Liver (tissue), 9 donors: Measurements from ENCODE around the gene LPGAT1. TPM values are rescaled to one million over a fixed set of nuclear protein-coding genes. Genes with fewer than 3 reads are reported as not detected.
A peak's percentile ranks its signal among the peaks of the same experiment; 100 is the strongest.

Source experiments
- DNase-seq: peaks from one replicate; pipeline ENCODE4 v3.0.0-alpha.2; 2017; ENCODE audit warnings: low spot score
- H3K27ac ChIP-seq, 2 donors: one replicate each; pipeline ENCODE4 v1.7.0; 2013; ENCODE audit warnings: inconsistent platforms in 2 of 2, low read length in 2 of 2, control low read depth in 1 of 2, low read depth in 1 of 2, mild to moderate bottlenecking in 1 of 2
- H3K27me3 ChIP-seq, 4 donors: one replicate each; pipeline versions ENCODE4 v1.6.1 to v1.7.0; 2013; ENCODE audit warnings: low read length in 3 of 4, inconsistent platforms in 1 of 4, mild to moderate bottlenecking in 1 of 4, moderate library complexity in 1 of 4; ENCODE audit not compliant: control insufficient read depth in 4 of 4, insufficient read depth in 4 of 4
- H3K36me3 ChIP-seq, 4 donors: one replicate each; pipeline versions ENCODE4 v1.6.1 to v1.7.0; 2013; ENCODE audit warnings: low read length in 3 of 4, mild to moderate bottlenecking in 3 of 4, low read depth in 1 of 4, moderate library complexity in 1 of 4; ENCODE audit not compliant: control insufficient read depth in 4 of 4, insufficient read depth in 3 of 4
- H3K4me1 ChIP-seq, 4 donors: one replicate each; pipeline versions ENCODE4 v1.6.1 to v1.7.0; 2013; ENCODE audit warnings: low read length in 3 of 4, mild to moderate bottlenecking in 3 of 4, moderate library complexity in 1 of 4; ENCODE audit not compliant: control insufficient read depth in 4 of 4, insufficient read depth in 4 of 4
- H3K4me3 ChIP-seq, 3 donors: one replicate each; pipeline versions ENCODE4 v1.6.1 to v1.7.0; 2013; ENCODE audit warnings: low read length in 3 of 3, control low read depth in 1 of 3, low read depth in 1 of 3, mild to moderate bottlenecking in 1 of 3
- H3K9ac ChIP-seq, 2 donors: one replicate each; pipeline ENCODE4 v1.7.0; 2013; ENCODE audit warnings: low read length in 2 of 2, mild to moderate bottlenecking in 2 of 2, moderate library complexity in 2 of 2, control low read depth in 1 of 2, low read depth in 1 of 2
- H3K9me3 ChIP-seq, 4 donors: one replicate each; pipeline versions ENCODE4 v1.6.1 to v1.7.0; 2013; ENCODE audit warnings: low read length in 3 of 4; ENCODE audit not compliant: control insufficient read depth in 4 of 4
- FOXA2 ChIP-seq: IDR thresholded peaks from 2 replicates; pipeline ENCODE4 v1.6.1; 2016; ENCODE audit warnings: antibody characterized with exemption
- HNF4A ChIP-seq, 2 donors: conservative IDR thresholded peaks; 2 replicates each; pipeline ENCODE4 v1.6.1; 2016; ENCODE audit warnings: antibody characterized with exemption in 2 of 2, mild to moderate bottlenecking in 2 of 2
- HNF4G ChIP-seq: IDR thresholded peaks from 2 replicates; pipeline ENCODE4 v1.6.1; 2016; ENCODE audit warnings: antibody characterized with exemption
- NR2F2 ChIP-seq: IDR thresholded peaks from 2 replicates; pipeline ENCODE4 v1.6.1; 2016; ENCODE audit warnings: antibody characterized with exemption
- RAD21 ChIP-seq, 2 donors: IDR thresholded peaks; 2 replicates each; pipeline ENCODE4 v1.6.1; 2016; ENCODE audit warnings: antibody characterized with exemption in 2 of 2, mild to moderate bottlenecking in 2 of 2
- RXRA ChIP-seq, 2 donors: IDR thresholded peaks; 2 replicates each; pipeline ENCODE4 v1.6.1; 2017 to 2018; ENCODE audit warnings: antibody characterized with exemption in 2 of 2, mild to moderate bottlenecking in 1 of 2
- SP1 ChIP-seq: IDR thresholded peaks from 2 replicates; pipeline ENCODE4 v1.6.1; 2018; ENCODE audit warnings: antibody characterized with exemption, mild to moderate bottlenecking
- TAF1 ChIP-seq: conservative IDR thresholded peaks from 2 replicates; pipeline ENCODE4 v1.6.1; 2016; ENCODE audit warnings: antibody characterized with exemption, mild to moderate bottlenecking
- YY1 ChIP-seq: IDR thresholded peaks from 2 replicates; pipeline ENCODE4 v1.6.1; 2016; ENCODE audit warnings: antibody characterized with exemption, mild to moderate bottlenecking
- WGBS: extraction: QIAGEN DNeasy Blood & Tissue Kit; methylation state at CpG from one replicate; pipeline ENCODE4 v1.1.7; 2013; 5-methylcytosine and 5-hydroxymethylcytosine counted together
- polyA plus RNA-seq, 2 donors: library from polyadenylated mRNA; stranded (reverse) in 1 of 2; unstranded in 1 of 2; fragments of 200-250 nt in 1 of 2; fragments of >200 nt in 1 of 2; fragmentation: Nextera tagmentation in 1 of 2; extraction: Ambion mirVana in 1 of 2; gene quantifications; one replicate each; pipeline versions ENCODE4 v1.2.1 to v1.2.3, GENCODE V29; 2013 to 2015
- total RNA-seq, 2 donors: library from RNA; depleted of rRNA; stranded (reverse); fragments of >200 nt; gene quantifications; one replicate each; pipeline ENCODE4 v1.2.3, GENCODE V29; 2014
- TF ChIP-seq, protein P1 (sequence below): IDR thresholded peaks from 2 replicates; pipeline ENCODE4 v1.6.1; 2016; ENCODE audit warnings: antibody characterized with exemption
- TF ChIP-seq, protein P2 (sequence below): fragments of 150-350 bp; IDR thresholded peaks from 2 replicates; pipeline ENCODE4 v1.5.1; 2017; ENCODE audit warnings: improper control_type of control experiment, low read depth, low read length; ENCODE audit not compliant: missing input control
- TF ChIP-seq, protein P3 (sequence below): IDR thresholded peaks from 2 replicates; pipeline ENCODE4 v1.6.1; 2016; ENCODE audit warnings: antibody characterized with exemption, mild to moderate bottlenecking
- TF ChIP-seq, protein P4 (sequence below): IDR thresholded peaks from 2 replicates; pipeline ENCODE4 v1.6.1; 2016; ENCODE audit warnings: antibody characterized with exemption
- TF ChIP-seq, protein P5 (sequence below): IDR thresholded peaks from 2 replicates; pipeline ENCODE4 v1.6.1; 2016; ENCODE audit warnings: antibody characterized with exemption
- donor health status: healthy.
- donor health status: healthy.
- donor health status: healthy.
- donor health status: healthy.
- donor health status: healthy.

LPGAT1 gene
- total and polyA plus RNA-seq, 4 donors, result 11.6 to 53.8 (median 32.2) TPM

DNA sequence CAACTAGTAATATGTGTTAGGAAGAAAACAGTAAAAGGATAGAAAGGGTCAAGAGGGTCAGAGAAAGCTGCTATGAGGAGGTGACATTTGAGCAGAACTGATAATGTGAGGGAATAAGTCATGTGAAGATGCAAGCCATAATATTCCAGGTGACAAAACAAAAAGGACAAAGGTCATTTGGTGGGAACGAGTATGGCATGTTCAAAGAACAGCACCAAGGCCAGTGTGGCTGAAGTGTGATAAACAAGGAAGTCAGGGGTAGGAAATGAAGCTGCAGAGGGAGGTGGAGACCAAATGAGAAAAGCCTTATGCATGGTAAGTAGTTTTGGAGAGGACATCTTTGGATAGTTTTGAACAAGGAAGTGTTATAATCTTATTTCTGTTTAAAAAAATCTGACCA lies 46.7 kb downstream of the LPGAT1 start:
- H3K36me3 ChIP-seq, result peaks cover 0 to 28% (median 9%) of the 10 kb centered on the region in 4 donors
- H3K27me3 ChIP-seq, result no peaks in the 10 kb centered on the region
- H3K9ac ChIP-seq, result no peak overlapping the region
- H3K4me1 ChIP-seq, result peaks cover 0 to 19% (median 2%) of the 10 kb centered on the region in 4 donors
- TF ChIP-seq SP1 (peak; percentile 42), FOXA2 (no peak), RAD21 (IDR thresholded peaks at IDR 0.05) (peak; percentile 15 to 17), HNF4A (conservative IDR thresholded peaks at IDR 0.05) (peak; percentile 70), RXRA (IDR thresholded peaks at IDR 0.05) (peak in 1 of 2 donors; percentile 38), HNF4G (peak; percentile 35), YY1 (no peak), TAF1 (no peak), NR2F2 (peak; percentile 12)
- TF ChIP-seq, protein P1, sequence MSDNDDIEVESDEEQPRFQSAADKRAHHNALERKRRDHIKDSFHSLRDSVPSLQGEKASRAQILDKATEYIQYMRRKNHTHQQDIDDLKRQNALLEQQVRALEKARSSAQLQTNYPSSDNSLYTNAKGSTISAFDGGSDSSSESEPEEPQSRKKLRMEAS, result peak; percentile 26
- TF ChIP-seq, protein P2, sequence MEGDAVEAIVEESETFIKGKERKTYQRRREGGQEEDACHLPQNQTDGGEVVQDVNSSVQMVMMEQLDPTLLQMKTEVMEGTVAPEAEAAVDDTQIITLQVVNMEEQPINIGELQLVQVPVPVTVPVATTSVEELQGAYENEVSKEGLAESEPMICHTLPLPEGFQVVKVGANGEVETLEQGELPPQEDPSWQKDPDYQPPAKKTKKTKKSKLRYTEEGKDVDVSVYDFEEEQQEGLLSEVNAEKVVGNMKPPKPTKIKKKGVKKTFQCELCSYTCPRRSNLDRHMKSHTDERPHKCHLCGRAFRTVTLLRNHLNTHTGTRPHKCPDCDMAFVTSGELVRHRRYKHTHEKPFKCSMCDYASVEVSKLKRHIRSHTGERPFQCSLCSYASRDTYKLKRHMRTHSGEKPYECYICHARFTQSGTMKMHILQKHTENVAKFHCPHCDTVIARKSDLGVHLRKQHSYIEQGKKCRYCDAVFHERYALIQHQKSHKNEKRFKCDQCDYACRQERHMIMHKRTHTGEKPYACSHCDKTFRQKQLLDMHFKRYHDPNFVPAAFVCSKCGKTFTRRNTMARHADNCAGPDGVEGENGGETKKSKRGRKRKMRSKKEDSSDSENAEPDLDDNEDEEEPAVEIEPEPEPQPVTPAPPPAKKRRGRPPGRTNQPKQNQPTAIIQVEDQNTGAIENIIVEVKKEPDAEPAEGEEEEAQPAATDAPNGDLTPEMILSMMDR, result no peak
- TF ChIP-seq, protein P3, sequence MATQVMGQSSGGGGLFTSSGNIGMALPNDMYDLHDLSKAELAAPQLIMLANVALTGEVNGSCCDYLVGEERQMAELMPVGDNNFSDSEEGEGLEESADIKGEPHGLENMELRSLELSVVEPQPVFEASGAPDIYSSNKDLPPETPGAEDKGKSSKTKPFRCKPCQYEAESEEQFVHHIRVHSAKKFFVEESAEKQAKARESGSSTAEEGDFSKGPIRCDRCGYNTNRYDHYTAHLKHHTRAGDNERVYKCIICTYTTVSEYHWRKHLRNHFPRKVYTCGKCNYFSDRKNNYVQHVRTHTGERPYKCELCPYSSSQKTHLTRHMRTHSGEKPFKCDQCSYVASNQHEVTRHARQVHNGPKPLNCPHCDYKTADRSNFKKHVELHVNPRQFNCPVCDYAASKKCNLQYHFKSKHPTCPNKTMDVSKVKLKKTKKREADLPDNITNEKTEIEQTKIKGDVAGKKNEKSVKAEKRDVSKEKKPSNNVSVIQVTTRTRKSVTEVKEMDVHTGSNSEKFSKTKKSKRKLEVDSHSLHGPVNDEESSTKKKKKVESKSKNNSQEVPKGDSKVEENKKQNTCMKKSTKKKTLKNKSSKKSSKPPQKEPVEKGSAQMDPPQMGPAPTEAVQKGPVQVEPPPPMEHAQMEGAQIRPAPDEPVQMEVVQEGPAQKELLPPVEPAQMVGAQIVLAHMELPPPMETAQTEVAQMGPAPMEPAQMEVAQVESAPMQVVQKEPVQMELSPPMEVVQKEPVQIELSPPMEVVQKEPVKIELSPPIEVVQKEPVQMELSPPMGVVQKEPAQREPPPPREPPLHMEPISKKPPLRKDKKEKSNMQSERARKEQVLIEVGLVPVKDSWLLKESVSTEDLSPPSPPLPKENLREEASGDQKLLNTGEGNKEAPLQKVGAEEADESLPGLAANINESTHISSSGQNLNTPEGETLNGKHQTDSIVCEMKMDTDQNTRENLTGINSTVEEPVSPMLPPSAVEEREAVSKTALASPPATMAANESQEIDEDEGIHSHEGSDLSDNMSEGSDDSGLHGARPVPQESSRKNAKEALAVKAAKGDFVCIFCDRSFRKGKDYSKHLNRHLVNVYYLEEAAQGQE, result no peak
- TF ChIP-seq, protein P4, sequence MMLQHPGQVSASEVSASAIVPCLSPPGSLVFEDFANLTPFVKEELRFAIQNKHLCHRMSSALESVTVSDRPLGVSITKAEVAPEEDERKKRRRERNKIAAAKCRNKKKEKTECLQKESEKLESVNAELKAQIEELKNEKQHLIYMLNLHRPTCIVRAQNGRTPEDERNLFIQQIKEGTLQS, result no peak
- TF ChIP-seq, protein P5, sequence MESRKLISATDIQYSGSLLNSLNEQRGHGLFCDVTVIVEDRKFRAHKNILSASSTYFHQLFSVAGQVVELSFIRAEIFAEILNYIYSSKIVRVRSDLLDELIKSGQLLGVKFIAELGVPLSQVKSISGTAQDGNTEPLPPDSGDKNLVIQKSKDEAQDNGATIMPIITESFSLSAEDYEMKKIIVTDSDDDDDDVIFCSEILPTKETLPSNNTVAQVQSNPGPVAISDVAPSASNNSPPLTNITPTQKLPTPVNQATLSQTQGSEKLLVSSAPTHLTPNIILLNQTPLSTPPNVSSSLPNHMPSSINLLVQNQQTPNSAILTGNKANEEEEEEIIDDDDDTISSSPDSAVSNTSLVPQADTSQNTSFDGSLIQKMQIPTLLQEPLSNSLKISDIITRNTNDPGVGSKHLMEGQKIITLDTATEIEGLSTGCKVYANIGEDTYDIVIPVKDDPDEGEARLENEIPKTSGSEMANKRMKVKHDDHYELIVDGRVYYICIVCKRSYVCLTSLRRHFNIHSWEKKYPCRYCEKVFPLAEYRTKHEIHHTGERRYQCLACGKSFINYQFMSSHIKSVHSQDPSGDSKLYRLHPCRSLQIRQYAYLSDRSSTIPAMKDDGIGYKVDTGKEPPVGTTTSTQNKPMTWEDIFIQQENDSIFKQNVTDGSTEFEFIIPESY, result no peak
- 7% methylated on average over 1 of the region's 1 CpG for WGBS
- no peaks in the 10 kb centered on the region for H3K9me3 ChIP-seq
- no peak for DNase-seq
- H3K4me3 ChIP-seq, result no peak overlapping the region
- peak overlapping the region in 1 of 2 donors; percentile 15 for H3K27ac ChIP-seq

DNA sequence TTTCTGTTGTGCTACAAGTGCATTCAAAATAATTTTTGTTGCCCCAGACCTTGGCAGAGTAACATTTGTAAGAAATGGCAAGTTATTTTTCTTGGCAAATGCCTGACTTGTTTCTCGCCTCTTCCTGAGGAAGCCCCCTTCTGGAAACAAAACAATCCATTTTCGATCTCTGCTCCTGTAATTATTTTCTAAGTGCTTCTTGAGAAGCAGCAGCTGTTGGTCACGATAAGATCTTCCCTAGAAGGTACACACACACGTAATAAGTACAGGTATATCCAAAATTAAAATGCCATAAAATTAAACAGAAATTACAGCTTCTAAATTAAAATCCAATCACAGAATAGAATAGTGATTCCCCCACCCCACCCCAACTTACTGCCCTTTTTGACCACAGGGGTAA lies 47.3 kb downstream of the LPGAT1 start:
- TF ChIP-seq HNF4G (no peak), NR2F2 (no peak)
- H3K4me1 ChIP-seq, result peaks cover 0 to 19% (median 2%) of the 10 kb centered on the region in 4 donors
- no peak overlapping the region for H3K9ac ChIP-seq
- no peaks in the 10 kb centered on the region for H3K9me3 ChIP-seq
- no peak overlapping the region for H3K4me3 ChIP-seq
- H3K27me3 ChIP-seq, result no peaks in the 10 kb centered on the region
- no peak for DNase-seq
- 84% methylated on average over 4 of the region's 4 CpGs for WGBS
- H3K27ac ChIP-seq, result peak overlapping the region in 1 of 2 donors; percentile 15
- peaks cover 2 to 28% (median 13%) of the 10 kb centered on the region in 4 donors for H3K36me3 ChIP-seq
